Measurements from ENCODE around the gene ST6GALNAC2.

ST6GALNAC2 gene

GRCh38 chr17:76578376-76578775, 7.3 kb downstream of the ST6GALNAC2 start:
- no peak for TF ChIP-seq CTCF (conservative IDR thresholded peaks at IDR 0.05; ENCODE audit: low read depth, low read length)
- no peak overlapping the region for H3K4me3 ChIP-seq (ENCODE audit: low read length)
- no peak for DNase-seq (ENCODE audit: low read depth)

- H3K4me3 ChIP-seq (ENCODE audit: low read length): no peak overlapping the region
- TF ChIP-seq CTCF (conservative IDR thresholded peaks at IDR 0.05; ENCODE audit: low read depth, low read length): no peak
- no peak for DNase-seq (ENCODE audit: low read depth)
These were observed 7.8 kb downstream of the ST6GALNAC2 start for GRCh38 chr17:76577876-76578275.

- H3K4me3 ChIP-seq (ENCODE audit: low read length): no peak overlapping the region
- no peak for TF ChIP-seq CTCF (conservative IDR thresholded peaks at IDR 0.05; ENCODE audit: low read depth, low read length)
- no peak for DNase-seq (ENCODE audit: low read depth)
These were observed 9.5 kb downstream of the ST6GALNAC2 start for GRCh38 chr17:76576189-76576588.

- no peak for DNase-seq (ENCODE audit: low read depth)
- TF ChIP-seq CTCF (conservative IDR thresholded peaks at IDR 0.05; ENCODE audit: low read depth, low read length): no peak
- H3K4me3 ChIP-seq (ENCODE audit: low read length): no peak overlapping the region
These were observed 10.1 kb downstream of the ST6GALNAC2 start for GRCh38 chr17:76575570-76575969.

GRCh38 chr17:76574166-76574565, 11.5 kb downstream of the ST6GALNAC2 start:
- no peak overlapping the region for H3K4me3 ChIP-seq (ENCODE audit: low read length)
- no peak for DNase-seq (ENCODE audit: low read depth)
- TF ChIP-seq CTCF (conservative IDR thresholded peaks at IDR 0.05; ENCODE audit: low read depth, low read length): no peak

GRCh38 chr17:76573096-76573495, 12.6 kb downstream of the ST6GALNAC2 start:
- TF ChIP-seq CTCF (conservative IDR thresholded peaks at IDR 0.05; ENCODE audit: low read depth, low read length): no peak
- DNase-seq (ENCODE audit: low read depth): no peak
- no peak overlapping the region for H3K4me3 ChIP-seq (ENCODE audit: low read length)

GRCh38 chr17:76572201-76572910, 13.3 kb downstream of the ST6GALNAC2 start:
- no peak for TF ChIP-seq CTCF (conservative IDR thresholded peaks at IDR 0.05; ENCODE audit: low read depth, low read length)
- no peak for DNase-seq (ENCODE audit: low read depth)
- H3K4me3 ChIP-seq (ENCODE audit: low read length): no peak overlapping the region

Data from retinal pigment epithelial cell (primary cell).